HepG2 (cell line): ENCODE measurements around the gene EHD4. TPM values are rescaled to one million over a fixed set of nuclear protein-coding genes. Genes with fewer than 3 reads are reported as not detected.
A peak's percentile ranks its signal among the peaks of the same experiment; 100 is the strongest.

Source experiments
- BCL3 ChIP-seq: sonication (generic); formaldehyde crosslinking; IDR thresholded peaks from 2 replicates; pipeline ENCODE4 v1.5.1; 2020; ENCODE audit warnings: mild to moderate bottlenecking, missing genetic modification reagents, moderate library complexity
- CBX2 ChIP-seq, 2 experiments: fragments of 200-600 bp in 1 of 2; sonication (generic); formaldehyde crosslinking in 1 of 2; IDR thresholded peaks; 2 replicates each; pipeline versions ENCODE4 v1.7.0 to v1.8.1; 2018 to 2022; ENCODE audit warnings: low read depth in 2 of 2, low read length in 1 of 2, mild to moderate bottlenecking in 1 of 2, missing genetic modification reagents in 1 of 2
- DZIP1 ChIP-seq: sonication (generic); formaldehyde crosslinking; IDR thresholded peaks from 2 replicates; pipeline ENCODE4 v1.5.0; 2020; ENCODE audit warnings: mild to moderate bottlenecking, missing genetic modification reagents
- HMGA1 ChIP-seq: sonication (generic); formaldehyde crosslinking; conservative IDR thresholded peaks from 2 replicates; pipeline ENCODE4 v1.4.0; 2020; ENCODE audit warnings: missing genetic modification reagents
- IRF2 ChIP-seq: IDR thresholded peaks from 2 replicates; pipeline ENCODE4 v1.6.1; 2018; ENCODE audit warnings: missing genetic modification reagents, missing compliant biosample characterization
- MEF2D ChIP-seq: sonication (generic); formaldehyde crosslinking; IDR thresholded peaks from 2 replicates; pipeline ENCODE4 v1.5.1; 2020; ENCODE audit warnings: mild to moderate bottlenecking, missing genetic modification reagents
- NR3C1 ChIP-seq: sonication (generic); formaldehyde crosslinking; IDR thresholded peaks from 2 replicates; pipeline ENCODE4 v1.4.0; 2020; ENCODE audit warnings: missing genetic modification reagents
- SKI ChIP-seq: fragments of 450-650 bp; IDR thresholded peaks from one replicate; pipeline ENCODE4 v1.6.1; 2018; ENCODE audit warnings: mild to moderate bottlenecking; ENCODE audit not compliant: partially characterized antibody
- SMARCE1 ChIP-seq: fragments of 450-650 bp; IDR thresholded peaks from 2 replicates; pipeline ENCODE4 v1.6.1; 2017; ENCODE audit warnings: borderline replicate concordance
- TBP ChIP-seq: sonication (generic); formaldehyde crosslinking; IDR thresholded peaks from 2 replicates; pipeline ENCODE4 v1.5.0; 2020; ENCODE audit warnings: missing genetic modification reagents
- ZMYM3 ChIP-seq: sonication (generic); formaldehyde crosslinking; IDR thresholded peaks from 2 replicates; pipeline ENCODE4 v1.5.1; 2020; ENCODE audit warnings: mild to moderate bottlenecking, missing genetic modification reagents
- ZNF333 ChIP-seq: sonication (generic); formaldehyde crosslinking; IDR thresholded peaks from 2 replicates; pipeline ENCODE4 v1.4.0; 2020; ENCODE audit warnings: mild to moderate bottlenecking, missing genetic modification reagents, borderline replicate concordance
- ZNF556 ChIP-seq: sonication (generic); formaldehyde crosslinking; IDR thresholded peaks from 2 replicates; pipeline ENCODE4 v1.4.0; 2020; ENCODE audit warnings: mild to moderate bottlenecking, missing genetic modification reagents, borderline replicate concordance
- polyA plus RNA-seq, 8 experiments: library from polyadenylated mRNA; depleted of rRNA in 3 of 8; stranded (reverse) in 7 of 8; unstranded in 1 of 8; fragments of >200 nt; fragmentation: Illumina TruSeq in 4 of 8; extraction: Trizol in 4 of 8; gene quantifications; 2 replicates each; pipeline versions ENCODE4 v1.2.1 to v1.2.3, GENCODE V29; 2011 to 2016; ENCODE audit warnings: low read depth in 4 of 8, missing spikeins in 1 of 8, mixed read lengths in 1 of 8; ENCODE audit not compliant: insufficient read depth in 1 of 8
- total RNA-seq, 5 experiments: library from RNA; depleted of rRNA; stranded (reverse); fragments of >200 nt; fragmentation: Illumina TruSeq; extraction: Trizol; gene quantifications; 2 replicates each; pipeline ENCODE4 v1.2.3, GENCODE V29; 2016; ENCODE audit warnings: low read depth in 1 of 5
- TF ChIP-seq, protein P1 (sequence below): sonication (generic); formaldehyde crosslinking; IDR thresholded peaks from 2 replicates; pipeline ENCODE4 v1.4.0; 2020; ENCODE audit warnings: mild to moderate bottlenecking, missing genetic modification reagents

EHD4 gene
- total and polyA plus RNA-seq, 2 of the 13 experiments (the other 11 are each of a cell fraction or from before 2014, with no cell fraction given), result 3.1 to 4.8 TPM

DNA sequence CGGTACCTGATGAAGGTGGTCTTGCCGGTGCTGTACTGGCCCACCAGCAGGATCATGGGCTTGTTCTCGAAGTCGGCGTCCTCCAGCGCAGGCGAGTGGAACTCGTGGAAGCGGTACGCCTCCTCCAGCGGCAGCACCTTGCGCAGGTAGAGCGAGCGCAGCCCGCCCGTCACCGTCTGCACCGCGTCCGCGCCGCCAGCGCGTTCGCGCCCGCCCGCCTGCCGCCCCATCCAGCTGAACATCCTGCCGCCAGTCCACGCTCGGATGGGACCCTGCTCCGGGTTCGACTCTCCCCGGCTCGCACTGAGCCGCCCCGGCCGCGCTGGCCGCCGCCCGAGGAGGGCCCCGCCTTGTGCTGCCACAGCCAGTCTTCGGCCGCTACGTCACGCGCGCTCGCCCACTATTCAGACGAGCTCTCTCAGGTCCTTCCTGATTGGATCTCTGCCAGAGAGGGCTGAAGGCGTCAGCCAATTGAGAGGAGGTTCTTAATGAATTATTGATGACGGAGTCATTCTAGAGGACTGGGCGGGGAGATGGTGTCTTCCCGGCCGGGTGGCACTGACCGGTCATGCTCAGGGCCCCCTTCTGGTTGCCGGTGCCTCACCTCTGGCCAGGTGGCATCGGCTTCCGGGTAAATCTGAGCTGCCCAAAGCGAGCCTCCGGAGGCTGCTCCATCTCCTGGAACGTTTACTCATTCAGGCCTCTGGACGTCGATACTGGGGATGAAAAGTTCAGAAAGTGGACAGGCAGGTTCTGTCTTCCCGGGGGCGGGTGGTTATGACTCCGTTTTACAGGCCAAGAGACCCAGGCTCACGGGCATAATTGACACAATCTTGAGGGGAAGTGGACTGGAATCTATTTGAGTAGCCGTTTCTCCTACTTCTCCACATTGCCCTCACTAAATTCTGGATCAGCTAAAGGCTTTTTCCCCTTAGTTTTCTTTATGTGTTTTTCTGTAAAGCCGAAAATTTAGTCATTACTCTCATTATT lies at the start of gene EHD4 (continued):
- TF ChIP-seq, protein P1, sequence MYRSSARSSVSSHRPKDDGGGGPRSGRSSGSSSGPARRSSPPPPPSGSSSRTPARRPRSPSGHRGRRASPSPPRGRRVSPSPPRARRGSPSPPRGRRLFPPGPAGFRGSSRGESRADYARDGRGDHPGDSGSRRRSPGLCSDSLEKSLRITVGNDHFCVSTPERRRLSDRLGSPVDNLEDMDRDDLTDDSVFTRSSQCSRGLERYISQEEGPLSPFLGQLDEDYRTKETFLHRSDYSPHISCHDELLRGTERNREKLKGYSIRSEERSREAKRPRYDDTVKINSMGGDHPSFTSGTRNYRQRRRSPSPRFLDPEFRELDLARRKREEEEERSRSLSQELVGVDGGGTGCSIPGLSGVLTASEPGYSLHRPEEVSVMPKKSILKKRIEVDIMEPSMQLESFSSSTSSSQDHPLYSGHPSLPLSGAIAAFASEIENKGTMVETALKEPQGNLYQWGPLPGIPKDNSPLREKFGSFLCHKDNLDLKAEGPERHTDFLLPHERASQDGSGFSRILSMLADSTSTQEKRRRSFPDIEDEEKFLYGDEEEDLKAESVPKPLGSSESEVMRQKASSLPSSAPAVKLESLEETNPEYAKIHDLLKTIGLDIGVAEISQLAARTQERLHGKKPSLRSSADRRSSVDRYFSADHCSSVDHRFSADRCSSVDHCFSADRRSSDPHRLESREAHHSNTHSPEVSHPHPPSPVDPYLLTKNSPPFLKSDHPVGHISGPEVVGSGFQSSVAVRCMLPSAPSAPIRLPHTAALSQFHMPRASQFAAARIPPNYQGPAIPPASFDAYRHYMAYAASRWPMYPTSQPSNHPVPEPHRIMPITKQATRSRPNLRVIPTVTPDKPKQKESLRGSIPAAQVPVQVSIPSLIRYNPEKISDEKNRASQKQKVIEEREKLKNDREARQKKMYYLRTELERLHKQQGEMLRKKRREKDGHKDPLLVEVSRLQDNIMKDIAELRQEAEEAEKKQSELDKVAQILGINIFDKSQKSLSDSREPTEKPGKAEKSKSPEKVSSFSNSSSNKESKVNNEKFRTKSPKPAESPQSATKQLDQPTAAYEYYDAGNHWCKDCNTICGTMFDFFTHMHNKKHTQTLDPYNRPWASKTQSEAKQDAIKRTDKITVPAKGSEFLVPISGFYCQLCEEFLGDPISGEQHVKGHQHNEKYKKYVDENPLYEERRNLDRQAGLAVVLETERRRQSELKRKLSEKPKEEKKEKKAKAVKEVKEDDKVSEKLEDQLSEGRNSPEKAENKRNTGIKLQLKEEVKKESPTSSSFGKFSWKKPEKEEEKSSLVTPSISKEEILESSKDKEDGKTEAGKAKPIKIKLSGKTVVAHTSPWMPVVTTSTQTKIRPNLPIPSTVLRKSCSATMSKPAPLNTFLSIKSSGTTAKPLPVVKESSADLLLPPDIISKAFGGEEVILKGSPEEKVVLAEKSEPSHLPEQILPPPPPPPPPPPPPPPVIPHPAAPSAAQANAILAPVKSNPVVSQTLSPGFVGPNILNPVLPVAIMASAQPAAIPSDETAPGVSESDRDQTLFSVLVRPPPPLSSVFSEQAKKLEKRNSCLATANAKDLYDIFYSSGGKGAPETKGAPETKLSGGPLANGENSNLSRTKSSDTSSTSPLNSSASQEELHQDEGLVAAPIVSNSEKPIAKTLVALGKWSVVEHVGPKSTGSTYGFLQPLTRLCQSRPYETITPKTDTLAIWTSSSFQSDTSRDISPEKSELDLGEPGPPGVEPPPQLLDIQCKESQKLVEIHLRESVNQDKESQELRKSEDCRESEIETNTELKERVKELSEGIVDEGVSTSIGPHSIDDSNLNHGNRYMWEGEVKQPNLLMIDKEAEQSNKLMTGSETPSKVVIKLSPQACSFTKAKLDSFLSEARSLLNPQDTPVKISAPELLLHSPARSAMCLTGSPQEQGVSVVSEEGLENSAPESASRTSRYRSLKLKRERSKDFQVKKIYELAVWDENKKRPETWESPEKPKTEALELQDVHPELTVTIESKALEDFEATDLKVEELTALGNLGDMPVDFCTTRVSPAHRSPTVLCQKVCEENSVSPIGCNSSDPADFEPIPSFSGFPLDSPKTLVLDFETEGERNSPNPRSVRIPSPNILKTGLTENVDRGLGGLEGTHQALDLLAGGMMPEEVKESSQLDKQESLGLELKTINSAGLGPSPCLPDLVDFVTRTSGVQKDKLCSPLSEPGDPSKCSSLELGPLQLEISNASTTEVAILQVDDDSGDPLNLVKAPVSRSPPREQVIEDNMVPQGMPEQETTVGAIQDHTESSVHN (CRISPR knock-in tag), result no peak
- TF ChIP-seq CBX2 (IDR thresholded peaks at IDR 0.05; ENCODE audit: low read depth, low read length) (no peak), CBX2 (CRISPR knock-in tag; IDR thresholded peaks at IDR 0.05; ENCODE audit: low read depth) (no peak), NR3C1 (CRISPR knock-in tag) (no peak), ZNF556 (CRISPR knock-in tag) (peak; percentile 36; the same call in 1 of the 2 replicates), TBP (CRISPR knock-in tag) (no peak), DZIP1 (no peak), BCL3 (CRISPR knock-in tag) (peak; percentile 62; the same call in 1 of the 2 replicates), HMGA1 (CRISPR knock-in tag) (no peak), ZMYM3 (CRISPR knock-in tag) (no peak), SMARCE1 (no peak), IRF2 (CRISPR knock-in tag) (no peak), ZNF333 (CRISPR knock-in tag) (no peak; the same call in 1 of the 2 replicates), SKI (no peak), MEF2D (CRISPR knock-in tag) (no peak)
